Fibroblast of lung (primary cell): ENCODE results near the gene DNAJC18. TPM values are rescaled to one million over a fixed set of nuclear protein-coding genes. Genes with fewer than 3 reads are reported as not detected.

Source experiments
- DNase-seq, 2 donors: peaks; one replicate each; pipeline versions ENCODE4 v3.0.0 to v3.0.0-alpha.2; 2010; ENCODE audit warnings: low read depth in 2 of 2
- H2AFZ ChIP-seq: 2 replicates; pipeline ENCODE4 v1.5.1; 2012; ENCODE audit warnings: low read length, control low read depth, inconsistent platforms
- H3K27ac ChIP-seq: 2 replicates; pipeline ENCODE4 v1.5.1; 2011; ENCODE audit warnings: low read length, control low read depth; ENCODE audit not compliant: insufficient read depth
- H3K27me3 ChIP-seq: 2 replicates; pipeline ENCODE4 v1.5.1; 2011; ENCODE audit warnings: mild to moderate bottlenecking, low read length; ENCODE audit not compliant: control insufficient read depth, insufficient read depth
- H3K36me3 ChIP-seq: 2 replicates; pipeline ENCODE4 v1.5.1; 2011; ENCODE audit warnings: low read length; ENCODE audit not compliant: control insufficient read depth, insufficient read depth
- H3K4me1 ChIP-seq: 2 replicates; pipeline ENCODE4 v1.5.1; 2011; ENCODE audit warnings: low read length; ENCODE audit not compliant: control insufficient read depth, insufficient read depth; ENCODE audit errors: extremely low read depth
- H3K4me2 ChIP-seq: 2 replicates; pipeline ENCODE4 v1.5.1; 2011; ENCODE audit warnings: low read length, control low read depth; ENCODE audit not compliant: insufficient read depth; ENCODE audit errors: extremely low read depth
- H3K4me3 ChIP-seq, 4 experiments: fragments of 200-600 bp in 1 of 4; sonication (generic) in 1 of 4; replicated peaks in 1 of 4; 2 replicates each; pipeline ENCODE4 v1.5.1; 2011 to 2016; ENCODE audit warnings: low read length in 4 of 4, low read depth in 3 of 4, mild to moderate bottlenecking in 3 of 4, control low read depth in 2 of 4, inconsistent platforms in 1 of 4, mixed read lengths in 1 of 4; ENCODE audit not compliant: insufficient read depth in 1 of 4; ENCODE audit errors: control extremely low read depth in 1 of 4
- H3K79me2 ChIP-seq: 2 replicates; pipeline ENCODE4 v1.5.1; 2012; ENCODE audit warnings: mild to moderate bottlenecking, low read length, inconsistent platforms; ENCODE audit not compliant: control insufficient read depth, insufficient read depth
- H3K9ac ChIP-seq: 2 replicates; pipeline ENCODE4 v1.5.1; 2011; ENCODE audit warnings: mild to moderate bottlenecking, low read length, control low read depth; ENCODE audit not compliant: insufficient read depth
- H3K9me3 ChIP-seq: 2 replicates; pipeline ENCODE4 v1.5.1; 2012; ENCODE audit warnings: low read depth, low read length; ENCODE audit not compliant: control insufficient read depth, insufficient read depth
- H4K20me1 ChIP-seq: 2 replicates; pipeline ENCODE4 v1.5.1; 2011; ENCODE audit warnings: low read length; ENCODE audit not compliant: control insufficient read depth, insufficient read depth; ENCODE audit errors: extremely low read depth
- CTCF ChIP-seq, 2 donors: IDR thresholded peaks in 1 of 2; conservative IDR thresholded peaks in 1 of 2; 1 replicate in 1 of 2; 2 replicates in 1 of 2; pipeline ENCODE4 v1.5.1; 2011 to 2012; ENCODE audit warnings: low read length in 2 of 2, control low read depth in 1 of 2, inconsistent platforms in 1 of 2, low read depth in 1 of 2, mild to moderate bottlenecking in 1 of 2
- EZH2 ChIP-seq: IDR thresholded peaks from 2 replicates; pipeline ENCODE4 v1.5.1; 2012; ENCODE audit warnings: low read length, control low read depth, mild to moderate bottlenecking; ENCODE audit errors: missing control alignments
- polyA plus RNA-seq, 2 donors: library from polyadenylated mRNA; depleted of rRNA in 1 of 2; stranded (reverse) in 1 of 2; unstranded in 1 of 2; fragments of >200 nt; gene quantifications; 2 replicates each; pipeline ENCODE4 v1.2.1, GENCODE V29; 2011 to 2012; ENCODE audit warnings: missing spikeins in 1 of 2
- total RNA-seq: library from RNA; depleted of rRNA; stranded (reverse); fragments of >200 nt; gene quantifications from 2 replicates; pipeline ENCODE4 v1.2.1, GENCODE V29; 2014

Gene DNAJC18
- total and polyA plus RNA-seq, 2 donors (not counting 1 experiment from before 2014, with no cell fraction given) = 12.6 to 14.6 TPM

- Histone ChIP-seq H3K79me2 (no peaks in the 10 kb centered on the region), H3K4me3 (no peak overlapping the region), H3K4me2 (no peak overlapping the region), H3K27ac (no peak overlapping the region), H3K36me3 (no peaks in the 10 kb centered on the region), H2AFZ (no peak overlapping the region), H4K20me1 (no peaks in the 10 kb centered on the region), H3K9ac (no peak overlapping the region), H3K4me1 (peaks cover 8% of the 10 kb centered on the region), H3K9me3 (no peaks in the 10 kb centered on the region), H3K27me3 (peaks cover 11% of the 10 kb centered on the region)
- DNase-seq = no peak
- TF ChIP-seq EZH2 (no peak), CTCF (conservative IDR thresholded peaks at IDR 0.05 in 1 of 2, IDR thresholded peaks at IDR 0.05 in 1 of 2; ENCODE audit: low read depth in 1 of 2, low read length in 2 of 2) (no peak)
These were observed 48.4 kb downstream of the DNAJC18 start for GRCh38 chr5:139390639-139391569.

- no peak within 1 kb of the TSS for H3K4me2 ChIP-seq
- H3K9me3 ChIP-seq = no peaks in the 10 kb centered on the region
- no peaks in the 10 kb centered on the region for H3K4me1 ChIP-seq
- no peak within 1 kb of the TSS for H2AFZ ChIP-seq
- no peak within 1 kb of the TSS for H3K27ac ChIP-seq
- H4K20me1 ChIP-seq = no peaks in the 10 kb centered on the region
- DNase-seq = no peak
- no peaks in the 10 kb centered on the region for H3K36me3 ChIP-seq
- TF ChIP-seq EZH2 (no peak), CTCF (conservative IDR thresholded peaks at IDR 0.05 in 1 of 2, IDR thresholded peaks at IDR 0.05 in 1 of 2; ENCODE audit: low read depth in 1 of 2, low read length in 2 of 2) (no peak)
- H3K4me3 ChIP-seq = no peak within 1 kb of the TSS
- no peaks in the 10 kb centered on the region for H3K79me2 ChIP-seq
- H3K9ac ChIP-seq = no peak within 1 kb of the TSS
- H3K27me3 ChIP-seq = peaks cover 8% of the 10 kb centered on the region
These were observed 49.4 kb downstream of the DNAJC18 start, which contains the start of gene MZB1 for GRCh38 chr5:139389701-139390638. TSS of gene MZB1 (minus strand) at chr5:139389913. CDS start at chr5:139389856, 57 bp downstream.
